GM18502 (cell line): ENCODE measurements around the gene KIF18B.

ENCODE experiments used
- ATAC-seq: cut with Tn5 transposase; IDR thresholded peaks from one replicate; pipeline ENCODE4 v1.9.1; 2021; ENCODE audit warnings: mild to moderate bottlenecking; ENCODE audit not compliant: unreplicated experiment, poor library complexity

Gene KIF18B

GRCh38 chr17:44921122-44921882 is 26.3 kb downstream of the KIF18B start:
- no peak for ATAC-seq

DNA sequence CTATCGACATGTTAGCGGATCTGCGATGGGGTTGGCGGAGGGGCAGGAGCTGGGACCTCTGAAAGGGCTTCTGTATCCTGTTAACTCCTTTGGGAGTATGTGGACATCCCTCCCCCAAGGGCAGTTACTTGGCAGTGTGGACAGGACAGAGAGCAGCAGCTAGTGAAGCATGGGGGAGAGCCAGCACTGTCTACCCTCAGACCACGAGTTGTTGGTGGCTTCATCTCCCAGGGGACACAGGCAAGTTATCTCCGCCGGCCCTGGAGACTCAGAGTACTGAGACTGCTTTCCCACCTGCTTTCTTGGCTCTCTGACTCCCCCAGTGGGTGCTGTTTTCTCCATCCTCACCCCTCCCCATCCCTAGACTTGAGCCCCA is 27.0 kb downstream of the KIF18B start:
- ATAC-seq = no peak

DNA sequence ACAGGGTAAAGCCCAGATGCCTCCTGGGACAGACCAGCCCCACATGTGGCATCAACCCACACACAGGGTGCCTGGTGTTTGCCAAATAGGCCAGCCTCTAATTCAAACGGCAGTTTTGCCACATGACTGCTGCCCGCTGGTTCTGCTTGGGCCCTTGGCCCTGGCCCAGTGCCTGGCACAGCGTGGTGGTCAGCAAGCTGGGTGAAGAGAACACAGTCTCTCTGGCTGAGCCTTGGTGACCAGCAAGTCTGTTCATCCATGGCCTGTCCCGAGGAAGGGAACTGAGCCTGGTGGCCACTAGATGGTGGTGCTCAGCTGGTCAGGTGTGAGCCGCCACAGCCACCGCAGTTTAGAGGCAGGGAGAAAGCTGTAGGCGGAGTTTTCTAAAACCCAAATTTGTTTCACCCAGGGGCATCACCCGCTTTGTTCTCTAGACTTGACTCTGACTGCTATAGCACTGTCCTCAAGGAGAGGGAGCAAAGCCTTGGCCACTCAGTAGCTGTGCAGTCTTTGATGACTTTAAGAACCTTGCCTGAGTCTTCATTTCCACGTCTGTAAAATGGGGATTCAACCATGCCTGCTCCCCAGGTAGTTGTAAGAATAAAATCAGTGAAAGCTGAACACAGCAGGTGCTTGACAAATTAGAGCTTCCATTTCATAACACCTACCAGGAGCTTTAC is 27.5 kb downstream of the KIF18B start:
- ATAC-seq = peak; percentile 52

DNA sequence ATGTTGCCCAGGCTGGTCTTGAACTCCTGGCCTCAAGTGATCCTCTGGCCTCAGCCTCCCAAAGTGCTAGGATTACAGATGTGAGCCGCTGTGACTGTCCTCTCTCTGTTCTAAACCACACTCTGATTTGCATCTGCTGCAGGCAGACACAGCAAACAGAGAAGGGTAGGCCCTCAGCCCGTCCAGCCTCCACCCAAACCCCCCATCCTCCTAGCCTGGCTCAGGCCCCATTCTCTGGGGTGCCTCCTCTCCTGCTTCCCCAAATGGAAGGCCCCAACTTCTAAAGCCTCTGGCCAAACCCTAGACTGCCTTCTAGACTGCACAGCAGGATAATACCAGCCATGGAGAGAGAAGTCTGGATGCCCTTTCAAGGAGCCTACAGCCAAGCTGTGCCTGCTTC is 28.2 kb downstream of the KIF18B start:
- ATAC-seq = no peak

DNA sequence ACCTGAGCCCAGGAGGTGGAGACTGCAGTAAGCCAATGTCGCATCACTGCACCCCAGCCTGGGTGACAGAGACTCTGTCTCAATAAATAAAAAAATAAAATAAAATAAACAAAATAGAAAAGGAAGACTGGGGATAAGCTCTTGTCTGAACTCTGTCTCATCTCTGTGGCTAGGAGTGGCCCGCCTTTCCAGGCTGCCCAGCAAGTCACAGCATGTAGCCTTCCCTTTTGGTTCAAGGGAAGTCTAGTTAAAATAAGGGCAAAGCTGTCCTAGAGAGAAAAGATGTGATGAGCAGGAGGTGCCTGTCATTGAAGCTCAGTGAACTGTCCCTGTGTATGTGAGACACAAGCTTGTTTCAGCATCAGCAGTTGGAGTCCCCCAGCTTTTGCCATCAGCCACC is 29.6 kb downstream of the KIF18B start:
- ATAC-seq = no peak

DNA sequence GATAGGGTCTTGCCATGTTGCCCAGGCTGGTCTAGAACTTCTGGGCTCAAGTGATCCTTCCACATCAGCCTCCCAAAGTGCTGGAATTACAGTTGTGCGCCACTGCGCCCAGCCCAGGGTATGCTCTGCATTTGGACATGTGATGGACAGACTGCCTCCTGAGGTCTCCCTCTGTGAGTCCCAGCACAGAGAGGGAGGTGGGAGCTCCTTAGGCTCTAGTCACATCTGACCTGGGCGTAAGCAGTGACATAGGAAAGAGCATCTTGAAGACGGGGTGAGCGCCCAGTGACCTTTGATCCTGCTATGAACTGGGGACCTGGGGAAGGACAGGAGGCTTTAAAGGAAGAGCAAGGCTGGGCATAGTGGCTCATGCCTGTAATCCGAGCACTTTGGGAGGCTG is 30.1 kb downstream of the KIF18B start:
- ATAC-seq = no peak

- no peak for ATAC-seq
These were observed 30.8 kb downstream of the KIF18B start for GRCh38 chr17:44916781-44917241.

DNA sequence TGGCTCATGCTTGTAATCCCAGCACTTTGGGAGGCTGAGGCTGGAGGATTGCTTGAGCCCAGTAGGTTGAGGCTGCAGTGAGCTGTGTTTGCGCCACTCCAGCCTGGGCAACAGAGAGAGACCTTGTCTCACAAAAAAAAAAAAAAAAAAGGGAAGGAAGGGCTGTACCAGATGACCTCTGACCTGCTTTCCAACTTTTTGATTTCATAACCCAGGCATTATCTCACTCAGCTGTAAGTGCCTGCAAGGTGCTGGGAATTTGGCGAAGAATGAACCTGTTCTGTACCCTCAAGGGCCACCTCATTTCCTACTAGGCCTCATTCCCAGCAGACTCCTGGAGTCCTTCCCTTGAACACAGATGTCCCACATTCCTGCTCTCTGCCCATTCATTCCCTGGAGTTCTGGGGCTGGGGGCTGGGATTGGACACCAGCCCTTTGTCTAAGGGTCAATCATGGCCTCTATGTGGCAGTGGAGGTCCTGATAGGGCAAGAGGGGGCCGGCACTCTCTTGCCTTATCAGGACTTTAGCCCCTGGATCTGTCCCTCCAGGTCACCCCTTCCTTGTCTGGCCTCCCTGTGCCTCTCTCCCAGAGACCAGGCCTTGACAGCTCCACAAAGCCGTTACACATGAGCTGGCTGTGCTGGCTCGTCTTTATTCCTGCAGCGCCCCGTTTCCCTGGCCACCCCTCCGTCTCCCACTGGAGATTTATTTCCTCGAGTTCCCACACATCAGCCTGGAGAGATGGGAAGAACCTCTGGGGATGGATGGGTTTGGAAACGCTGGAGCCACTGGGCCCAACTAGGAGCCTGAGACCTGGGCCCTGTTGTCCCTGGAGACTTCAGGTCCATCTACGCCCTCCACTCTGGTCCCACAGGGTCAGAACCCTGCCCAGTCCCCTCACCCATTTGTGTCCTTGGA is 31.5 kb downstream of the KIF18B start:
- ATAC-seq = no peak

DNA sequence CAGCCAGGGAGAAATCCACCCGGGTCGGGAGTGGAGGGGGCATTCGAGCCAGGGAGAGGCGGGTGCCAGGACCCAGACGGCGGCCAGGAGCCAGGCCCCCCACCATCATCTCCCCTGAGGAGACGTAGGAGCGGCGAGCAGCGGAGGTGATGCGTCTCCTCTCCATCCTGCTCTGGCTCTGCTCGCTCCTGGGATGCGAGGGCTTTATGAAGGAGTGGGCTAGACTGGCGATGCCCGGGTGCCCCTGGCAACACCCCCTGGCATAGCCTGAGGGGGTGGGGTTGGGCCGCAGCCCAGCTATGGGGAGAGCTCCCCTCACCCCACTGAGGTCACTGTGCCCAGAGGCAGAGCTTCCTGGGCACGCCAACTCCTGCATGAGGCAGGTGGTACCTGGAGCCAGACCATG is 32.2 kb downstream of the KIF18B start, which contains the start of gene GFAP:
Gene GFAP, minus strand, starts transcription at position 180 of the 406 bp plus-strand sequence. Its CDS starts 14 bp downstream, at position 166.
- ATAC-seq = no peak

GRCh38 chr17:44914698-44915271 is 32.8 kb downstream of the KIF18B start:
- no peak for ATAC-seq

GRCh38 chr17:44914148-44914547 is 33.4 kb downstream of the KIF18B start:
- no peak for ATAC-seq

GRCh38 chr17:44913676-44914075 is 33.9 kb downstream of the KIF18B start:
- ATAC-seq = no peak

DNA sequence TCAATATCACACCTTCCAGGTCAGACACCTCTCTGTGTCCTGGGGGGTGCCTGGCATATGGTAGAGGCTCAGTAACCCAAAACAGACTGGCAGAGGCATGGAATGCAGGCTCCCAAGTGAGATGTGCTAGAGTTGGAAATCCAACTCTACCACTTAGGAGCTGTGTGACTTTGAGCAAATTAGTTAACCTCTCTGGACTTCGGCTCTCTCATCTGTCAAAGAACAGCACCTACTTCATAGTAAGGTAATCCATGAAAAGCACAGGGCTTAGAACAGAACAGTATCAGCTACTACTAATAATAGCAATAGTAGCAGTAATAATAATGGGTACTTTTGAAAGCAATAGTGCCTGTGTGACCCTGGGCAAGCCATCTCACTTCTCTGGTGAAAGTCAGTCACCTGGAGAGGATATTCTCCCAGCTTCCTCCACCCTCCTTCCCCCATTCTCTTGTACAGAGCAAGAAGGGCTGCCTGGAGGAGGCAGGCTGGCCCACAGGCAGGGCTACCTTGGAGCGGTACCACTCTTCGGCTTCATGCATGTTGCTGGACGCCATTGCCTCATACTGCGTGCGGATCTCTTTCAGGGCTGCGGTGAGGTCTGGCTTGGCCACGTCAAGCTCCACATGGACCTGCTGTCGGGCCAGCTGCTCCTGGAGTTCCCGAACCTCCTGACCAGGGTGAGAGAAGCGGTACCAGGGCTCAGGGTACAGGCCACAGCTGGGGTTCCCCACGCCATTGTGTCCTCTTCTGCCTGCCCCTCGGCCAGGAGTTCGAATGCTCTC is 34.6 kb downstream of the KIF18B start:
- ATAC-seq = no peak

- no peak for ATAC-seq
These were observed 36.2 kb downstream of the KIF18B start for GRCh38 chr17:44911133-44912001.

- ATAC-seq = no peak
These were observed 37.1 kb downstream of the KIF18B start for GRCh38 chr17:44910231-44911106.

DNA sequence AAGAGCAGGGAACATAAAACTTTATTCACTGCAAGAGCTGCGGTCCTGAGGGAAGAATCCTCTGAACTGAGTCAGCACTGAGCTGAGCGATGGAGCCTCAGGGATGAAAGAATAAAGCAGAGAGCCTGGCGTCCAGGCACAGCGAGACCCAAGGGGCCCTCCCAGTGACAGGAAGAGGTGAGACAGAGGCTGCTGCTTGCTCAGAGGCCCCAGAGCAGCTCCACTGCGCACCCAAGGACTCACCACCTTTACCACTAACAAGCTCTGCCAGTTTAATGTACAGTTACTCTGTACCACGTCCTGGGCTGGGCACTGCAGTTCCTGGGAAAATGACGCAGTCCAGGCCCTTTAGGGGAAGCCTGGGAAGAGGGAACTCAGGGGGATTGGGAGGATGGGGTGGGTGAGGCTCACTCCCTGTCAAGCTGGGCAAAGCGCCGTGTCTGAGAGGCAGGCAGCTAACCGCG is 37.9 kb downstream of the KIF18B start:
- no peak for ATAC-seq

- ATAC-seq = no peak
These were observed 38.7 kb downstream of the KIF18B start for GRCh38 chr17:44908761-44909326.
